ENCODE measurements around the gene ATP10B.
"Not testable (repeated sequence)": the region's sequence is repeated elsewhere in the genome, so short reads cannot be mapped to it uniquely, and the experiment has no call there.

The ATP10B gene

GRCh38 chr5:160743027-160743426, 109.0 kb downstream of the ATP10B start:
- no peaks in the 10 kb centered on the region for H3K27me3 ChIP-seq
- TF ChIP-seq CTCF (IDR thresholded peaks at IDR 0.05), result no peak
- H3K4me1 ChIP-seq (ENCODE audit: control insufficient read depth in 1 of 2, insufficient read depth in 1 of 2, low read depth in 1 of 2, low read length in 1 of 2), result no peaks in the 10 kb centered on the region
- no peaks in the 10 kb centered on the region for H3K36me3 ChIP-seq
- H3K9me3 ChIP-seq, result no peaks in the 10 kb centered on the region
- H3K4me3 ChIP-seq (ENCODE audit: low read depth in 1 of 2, low read length in 1 of 2), result no peak overlapping the region
- H3K27ac ChIP-seq, result no peak overlapping the region

- no peaks in the 10 kb centered on the region for H3K27me3 ChIP-seq
Observed at GRCh38 chr5:160742446-160742845, 109.6 kb downstream of the ATP10B start.

GRCh38 chr5:160727296-160727997, 124.6 kb downstream of the ATP10B start:
- Histone ChIP-seq H3K9me3 (no peaks in the 10 kb centered on the region), H3K4me1 (ENCODE audit: control insufficient read depth in 1 of 2, insufficient read depth in 1 of 2, low read depth in 1 of 2, low read length in 1 of 2) (no peaks in the 10 kb centered on the region), H3K36me3 (no peaks in the 10 kb centered on the region), H3K27ac (no peak overlapping the region), H3K4me3 (ENCODE audit: low read depth in 1 of 2, low read length in 1 of 2) (no peak overlapping the region), H3K27me3 (no peaks in the 10 kb centered on the region)
- no peak for TF ChIP-seq CTCF (IDR thresholded peaks at IDR 0.05)

More at GRCh38 chr5:160742446-160742845, 109.6 kb downstream of the ATP10B start:
- no peaks in the 10 kb centered on the region for H3K36me3 ChIP-seq
- H3K9me3 ChIP-seq, result no peaks in the 10 kb centered on the region
- no peak overlapping the region for H3K27ac ChIP-seq
- no peaks in the 10 kb centered on the region for H3K4me1 ChIP-seq (ENCODE audit: control insufficient read depth in 1 of 2, insufficient read depth in 1 of 2, low read depth in 1 of 2, low read length in 1 of 2)
- TF ChIP-seq CTCF (IDR thresholded peaks at IDR 0.05), result no peak
- no peak overlapping the region for H3K4me3 ChIP-seq (ENCODE audit: low read depth in 1 of 2, low read length in 1 of 2)

GRCh38 chr5:160726721-160727120, 125.3 kb downstream of the ATP10B start:
- no peaks in the 10 kb centered on the region for H3K9me3 ChIP-seq
- H3K4me1 ChIP-seq (ENCODE audit: control insufficient read depth in 1 of 2, insufficient read depth in 1 of 2, low read depth in 1 of 2, low read length in 1 of 2), result no peaks in the 10 kb centered on the region
- no peak overlapping the region for H3K4me3 ChIP-seq (ENCODE audit: low read depth in 1 of 2, low read length in 1 of 2)
- no peak overlapping the region for H3K27ac ChIP-seq
- no peaks in the 10 kb centered on the region for H3K36me3 ChIP-seq
- no peak for TF ChIP-seq CTCF (IDR thresholded peaks at IDR 0.05)
- H3K27me3 ChIP-seq, result no peaks in the 10 kb centered on the region

- no peak overlapping the region for H3K27ac ChIP-seq
- no peaks in the 10 kb centered on the region for H3K4me1 ChIP-seq (ENCODE audit: control insufficient read depth in 1 of 2, insufficient read depth in 1 of 2, low read depth in 1 of 2, low read length in 1 of 2)
- no peaks in the 10 kb centered on the region for H3K36me3 ChIP-seq
- H3K4me3 ChIP-seq (ENCODE audit: low read depth in 1 of 2, low read length in 1 of 2), result no peak overlapping the region
- no peak for TF ChIP-seq CTCF (IDR thresholded peaks at IDR 0.05)
- no peaks in the 10 kb centered on the region for H3K27me3 ChIP-seq
- no peaks in the 10 kb centered on the region for H3K9me3 ChIP-seq
Observed at GRCh38 chr5:160720822-160721221, 131.2 kb downstream of the ATP10B start.

GRCh38 chr5:160715508-160715907, 136.5 kb downstream of the ATP10B start:
- not testable (repeated sequence) for H3K27ac ChIP-seq; H3K36me3 ChIP-seq; H3K27me3 ChIP-seq; H3K4me1 ChIP-seq (ENCODE audit: control insufficient read depth in 1 of 2, insufficient read depth in 1 of 2, low read depth in 1 of 2, low read length in 1 of 2); H3K4me3 ChIP-seq (ENCODE audit: low read depth in 1 of 2, low read length in 1 of 2); H3K9me3 ChIP-seq

Measured in neutrophil (primary cell).